Pancreas (tissue), 10 donors: ENCODE measurements around the gene LGALSL. TPM values are rescaled to one million over a fixed set of nuclear protein-coding genes. Genes with fewer than 3 reads are reported as not detected.
"Not testable (repeated sequence)": the region's sequence is repeated elsewhere in the genome, so short reads cannot be mapped to it uniquely, and the experiment has no call there.

ENCODE experiments used
- ATAC-seq, 4 donors: fragments of 200-7000 bp; cut with Tn5 transposase; one replicate each; pipeline versions ENCODE4 v1.8.0 to v1.9.1; 2020; ENCODE audit warnings: mild to moderate bottlenecking in 4 of 4, moderate library complexity in 4 of 4
- DNase-seq, 6 donors: peaks; one replicate each; pipeline ENCODE4 v3.0.0-alpha.2; 2020
- FAIRE-seq: peaks from 2 replicates; lab custom pipeline; 2012; peaks lifted over from hg19 to GRCh38; lab: Jason Lieb, UNC
- H3K27ac ChIP-seq, 4 donors: fragments of 200-600 bp; sonication (generic); 1 replicate in 3 of 4; 2 replicates in 1 of 4; pipeline versions ENCODE4 v1.5.0 to v1.8.0; 2020
- H3K27me3 ChIP-seq, 4 donors: fragments of 200-600 bp; one replicate each; pipeline ENCODE4 v1.8.0; 2021
- H3K36me3 ChIP-seq, 3 donors: fragments of 200-600 bp; sonication (generic) in 1 of 3; one replicate each; pipeline versions ENCODE4 v1.5.0 to v1.8.0; 2020 to 2021
- H3K4me1 ChIP-seq, 3 donors: fragments of 200-600 bp; one replicate each; pipeline ENCODE4 v1.8.0; 2021
- H3K4me3 ChIP-seq, 4 donors: fragments of 200-600 bp; sonication (generic) in 2 of 4; one replicate each; pipeline versions ENCODE4 v1.5.0 to v1.8.0; 2020 to 2021
- H3K9me3 ChIP-seq, 4 donors: fragments of 200-600 bp; one replicate each; pipeline ENCODE4 v1.8.0; 2021
- WGBS, 2 donors: extraction: QIAGEN DNeasy Blood & Tissue Kit; methylation state at CpG; one replicate each; pipeline ENCODE4 v1.1.7; 2013; 5-methylcytosine and 5-hydroxymethylcytosine counted together
- intact Hi-C, 3 donors: fragments of 100-400 bp; cut with DNase I; formaldehyde crosslinking; loops; one replicate each; pipeline versions ENCODE4 v1.11.1 to v1.14.2; 2022
- polyA plus RNA-seq, 2 donors: library from polyadenylated mRNA; stranded (reverse); fragments of 200-250 nt; gene quantifications; one replicate each; pipeline ENCODE4 v1.2.3, GENCODE V29; 2013
- total RNA-seq, 6 donors: library from RNA; stranded (reverse); fragmentation: NEBNext Ultra II Directional in 4 of 6; extraction: Animal tissue kit (Norgen Biotek cat#: 25700) in 4 of 6; gene quantifications; one replicate each; pipeline versions ENCODE4 v1.2.1 to v1.2.4, GENCODE V29; 2021 to 2023
- TF ChIP-seq, protein P1 (sequence below), 4 donors: fragments of 200-600 bp; sonication (generic) in 3 of 4; IDR thresholded peaks; one replicate each; pipeline versions ENCODE4 v1.5.0 to v1.8.0; 2021; ENCODE audit warnings: antibody characterized with exemption in 4 of 4
- donor health status: healthy with polysubstance abuse.
- donor health status: DM: no; HTN: no; CAD: no; lungs with moderate emphysema.
- donor health status: DM: no; HTN: no; CAD: no.
- donor health status: control.
- donor health status: control.
- donor health status: Bipolar disorder and iron deficiency.
- donor health status: DM: yes; HTN: yes; CAD: no.
- donor health status: DM: no; HTN: no; CAD: no.
- donor health status: DM: no; HTN: no; CAD: no.
- donor health status: DM: yes; HTN: yes; CAD: no.

LGALSL gene
- total and polyA plus RNA-seq, 8 donors = 3.5 to 8.6 (median 5.8) TPM

GRCh38 chr2:64439194-64439593 is 14.8 kb upstream of the LGALSL start:
- DNase-seq = no peak
- TF ChIP-seq, protein P1, sequence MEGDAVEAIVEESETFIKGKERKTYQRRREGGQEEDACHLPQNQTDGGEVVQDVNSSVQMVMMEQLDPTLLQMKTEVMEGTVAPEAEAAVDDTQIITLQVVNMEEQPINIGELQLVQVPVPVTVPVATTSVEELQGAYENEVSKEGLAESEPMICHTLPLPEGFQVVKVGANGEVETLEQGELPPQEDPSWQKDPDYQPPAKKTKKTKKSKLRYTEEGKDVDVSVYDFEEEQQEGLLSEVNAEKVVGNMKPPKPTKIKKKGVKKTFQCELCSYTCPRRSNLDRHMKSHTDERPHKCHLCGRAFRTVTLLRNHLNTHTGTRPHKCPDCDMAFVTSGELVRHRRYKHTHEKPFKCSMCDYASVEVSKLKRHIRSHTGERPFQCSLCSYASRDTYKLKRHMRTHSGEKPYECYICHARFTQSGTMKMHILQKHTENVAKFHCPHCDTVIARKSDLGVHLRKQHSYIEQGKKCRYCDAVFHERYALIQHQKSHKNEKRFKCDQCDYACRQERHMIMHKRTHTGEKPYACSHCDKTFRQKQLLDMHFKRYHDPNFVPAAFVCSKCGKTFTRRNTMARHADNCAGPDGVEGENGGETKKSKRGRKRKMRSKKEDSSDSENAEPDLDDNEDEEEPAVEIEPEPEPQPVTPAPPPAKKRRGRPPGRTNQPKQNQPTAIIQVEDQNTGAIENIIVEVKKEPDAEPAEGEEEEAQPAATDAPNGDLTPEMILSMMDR (IDR thresholded peaks at IDR 0.05) = no peak
- Histone ChIP-seq H3K27ac (no peak overlapping the region), H3K27me3 (no peaks in the 10 kb centered on the region), H3K4me1 (peaks cover 0 to 4% (median 3%) of the 10 kb centered on the region in 3 donors), H3K4me3 (no peak overlapping the region), H3K9me3 (no peaks in the 10 kb centered on the region), H3K36me3 (no peaks in the 10 kb centered on the region)
- FAIRE-seq = no peak
- intact Hi-C loops = no loop called here
- ATAC-seq = no peak

DNA sequence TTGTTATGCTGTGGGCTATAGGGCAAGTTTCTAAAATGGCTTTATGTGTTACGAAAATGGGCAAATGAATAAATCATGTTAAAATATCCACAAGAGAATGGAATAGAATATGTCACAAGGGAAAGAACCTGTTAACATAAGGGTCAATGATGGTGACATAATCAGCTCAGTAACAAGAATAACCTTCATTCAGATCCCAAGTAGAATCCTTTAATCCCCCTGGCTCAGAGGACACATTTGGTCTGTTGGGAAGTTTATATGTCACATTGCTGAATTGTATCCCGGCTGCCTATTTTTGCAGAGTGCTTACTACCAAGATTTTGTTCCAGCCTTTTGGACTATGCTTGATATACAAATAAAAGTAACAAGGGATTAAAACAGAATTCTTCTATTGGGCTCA is 13.1 kb upstream of the LGALSL start:
- TF ChIP-seq, protein P1 (IDR thresholded peaks at IDR 0.05) = no peak
- intact Hi-C loops = no loop called here
- no peak for FAIRE-seq

GRCh38 chr2:64442277-64442676 is 11.7 kb upstream of the LGALSL start:
- ATAC-seq (no peak), DNase-seq (no peak), FAIRE-seq (no peak)
- 97% methylated on average over 4 of the region's 4 CpGs for WGBS, 2 donors
- Histone ChIP-seq H3K4me3 (no peak overlapping the region), H3K27me3 (no peaks in the 10 kb centered on the region), H3K9me3 (no peaks in the 10 kb centered on the region), H3K4me1 (no peaks in the 10 kb centered on the region), H3K27ac (no peak overlapping the region), H3K36me3 (no peaks in the 10 kb centered on the region)
- TF ChIP-seq, protein P1 (IDR thresholded peaks at IDR 0.05) = no peak
- intact Hi-C loops = no loop called here

More for the DNA sequence above, 13.1 kb upstream of the LGALSL start:
- ATAC-seq (no peak), DNase-seq (no peak)
- Histone ChIP-seq H3K4me3 (no peak overlapping the region), H3K27me3 (no peaks in the 10 kb centered on the region), H3K4me1 (no peaks in the 10 kb centered on the region), H3K36me3 (no peaks in the 10 kb centered on the region), H3K9me3 (no peaks in the 10 kb centered on the region), H3K27ac (no peak overlapping the region)
- WGBS, 2 donors = 93 to 95% methylated on average over 2 of the region's 2 CpGs

DNA sequence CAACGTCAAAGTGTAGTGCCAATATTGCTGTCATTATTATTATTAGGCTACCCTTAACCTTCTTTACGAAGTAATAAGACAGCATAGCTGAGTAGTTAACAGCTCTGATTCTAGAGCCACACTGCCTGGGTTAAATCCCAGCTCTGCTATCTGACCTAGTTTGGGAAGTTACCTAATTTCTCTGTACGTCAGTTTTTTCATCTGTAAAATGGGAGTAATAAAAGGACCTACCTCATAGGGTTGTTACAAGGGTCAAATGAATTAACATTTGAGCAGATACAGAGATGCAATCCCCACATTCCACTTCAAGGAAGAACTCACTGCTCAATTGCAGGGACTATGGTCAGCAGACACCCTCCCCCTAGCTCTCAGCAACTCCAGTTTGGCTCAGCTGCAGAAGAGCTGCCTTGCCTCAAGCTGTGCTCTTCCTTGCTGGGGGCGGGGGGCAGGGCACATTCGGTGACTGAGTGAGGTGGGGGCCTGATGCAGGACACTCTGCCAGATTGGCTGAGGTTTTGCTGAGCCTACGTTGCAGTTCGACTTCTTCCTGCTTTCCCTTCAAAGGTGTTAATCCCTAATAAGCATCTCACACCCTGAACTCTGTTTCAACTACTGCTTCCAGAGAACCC is 11.0 kb upstream of the LGALSL start:
- intact Hi-C loops = no loop called here
- Histone ChIP-seq H3K9me3 (no peaks in the 10 kb centered on the region), H3K27me3 (no peaks in the 10 kb centered on the region), H3K27ac (no peak overlapping the region), H3K4me3 (no peak overlapping the region), H3K36me3 (no peaks in the 10 kb centered on the region), H3K4me1 (no peaks in the 10 kb centered on the region)
- TF ChIP-seq, protein P1 (IDR thresholded peaks at IDR 0.05) = no peak
- FAIRE-seq (no peak), ATAC-seq (no peak), DNase-seq (no peak)
- WGBS, 2 donors = 82% methylated on average over 7 of the region's 7 CpGs

DNA sequence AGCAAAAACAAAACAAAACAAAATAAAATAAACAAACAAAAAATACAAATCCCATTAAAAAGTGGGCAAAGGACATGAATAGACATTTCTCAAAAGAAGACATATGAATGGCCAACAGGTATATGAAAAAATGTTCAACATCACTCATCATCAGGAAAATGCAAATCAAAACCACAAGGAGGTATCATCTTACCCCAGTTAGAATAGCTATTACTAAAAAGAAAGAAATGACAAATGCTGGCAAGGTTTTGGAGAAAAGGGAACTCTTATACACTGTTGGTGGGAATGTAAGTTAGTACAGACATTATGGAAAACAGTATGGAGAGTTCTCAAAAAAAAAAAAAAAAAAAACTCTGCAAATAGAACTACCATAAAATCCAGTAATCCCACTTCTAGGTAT is 8.0 kb upstream of the LGALSL start:
- intact Hi-C loops, ATAC-seq: not testable (repeated sequence)

More for the DNA sequence above, 8.0 kb upstream of the LGALSL start:
- H3K4me3 ChIP-seq, H3K9me3 ChIP-seq, DNase-seq, H3K27ac ChIP-seq, H3K4me1 ChIP-seq, FAIRE-seq, H3K36me3 ChIP-seq, H3K27me3 ChIP-seq: not testable (repeated sequence)
